Kidney (tissue), 14 donors: ENCODE measurements around the gene NEK8. TPM values are rescaled to one million over a fixed set of nuclear protein-coding genes. Genes with fewer than 3 reads are reported as not detected.
A peak's percentile ranks its signal among the peaks of the same experiment; 100 is the strongest.

ENCODE experiments used
- DNase-seq, 5 donors: peaks; one replicate each; pipeline ENCODE4 v3.0.0-alpha.2; 2013 to 2020
- FAIRE-seq: peaks from 2 replicates; lab custom pipeline; 2012; peaks lifted over from hg19 to GRCh38; lab: Jason Lieb, UNC
- H3K27ac ChIP-seq, 2 donors: one replicate each; pipeline ENCODE4 v1.7.0; 2013; ENCODE audit warnings: low read depth in 2 of 2, low read length in 2 of 2, inconsistent platforms in 1 of 2
- H3K27me3 ChIP-seq: one replicate; pipeline ENCODE4 v1.7.1; 2013; ENCODE audit warnings: low read length, inconsistent platforms; ENCODE audit not compliant: control insufficient read depth, insufficient read depth
- H3K36me3 ChIP-seq, 3 donors: one replicate each; pipeline versions ENCODE4 v1.7.0 to v1.7.1; 2013; ENCODE audit warnings: low read length in 3 of 3, control low read depth in 1 of 3, inconsistent platforms in 1 of 3; ENCODE audit not compliant: insufficient read depth in 3 of 3, control insufficient read depth in 2 of 3
- H3K4me1 ChIP-seq, 3 donors: one replicate each; pipeline versions ENCODE4 v1.7.0 to v1.7.1; 2013; ENCODE audit warnings: low read length in 3 of 3, inconsistent platforms in 1 of 3, low read depth in 1 of 3; ENCODE audit not compliant: control insufficient read depth in 2 of 3, insufficient read depth in 2 of 3
- H3K4me3 ChIP-seq, 3 donors: one replicate each; pipeline versions ENCODE4 v1.7.0 to v1.8.1; 2013; ENCODE audit warnings: low read length in 3 of 3, control low read depth in 1 of 3, inconsistent platforms in 1 of 3
- H3K9ac ChIP-seq, 3 donors: one replicate each; pipeline versions ENCODE4 v1.7.0 to v1.7.1; 2013; ENCODE audit warnings: low read length in 3 of 3, control low read depth in 1 of 3, inconsistent platforms in 1 of 3
- H3K9me3 ChIP-seq, 3 donors: one replicate each; pipeline versions ENCODE4 v1.7.0 to v1.7.1; 2013; ENCODE audit warnings: low read length in 3 of 3, control low read depth in 1 of 3, inconsistent platforms in 1 of 3; ENCODE audit not compliant: control insufficient read depth in 2 of 3, insufficient read depth in 1 of 3
- intact Hi-C: fragments of 100-400 bp; cut with DNase I; formaldehyde crosslinking; loops from one replicate; pipeline ENCODE4 v1.11.1; 2022
- polyA plus RNA-seq: library from polyadenylated mRNA; stranded (reverse); fragments of 350-450 nt; fragmentation: Illumina TruSeq; extraction: RNeasy Lipid Tissue Mini Kit (QIAGEN cat#74804); gene quantifications from one replicate; pipeline ENCODE4 v1.2.3, GENCODE V29; 2014; ENCODE audit warnings: low read depth, low replicate concordance; ENCODE audit not compliant: insufficient read depth
- total RNA-seq: library from RNA; stranded (reverse); fragmentation: NEBNext Ultra II Directional; extraction: Animal tissue kit (Norgen Biotek cat#: 25700); gene quantifications from one replicate; pipeline ENCODE4 v1.2.1, GENCODE V29; 2021
- TF ChIP-seq, protein P1 (sequence below): IDR thresholded peaks from 3 replicates; pipeline ENCODE4 v1.5.1; 2012; ENCODE audit warnings: mild to moderate bottlenecking, moderate library complexity, borderline replicate concordance; ENCODE audit not compliant: insufficient read depth; ENCODE audit errors: extremely low read depth
- donor health status: control.
- donor health status: control.
- donor health status: control.
- donor health status: control.
- donor health status: control.
- donor health status: DM: yes; HTN: yes; CAD: no.
- donor health status: Normal renal cell carcinoma (clear cell type).

NEK8 gene
- total and polyA plus RNA-seq, 2 donors from 2014 or later, result 4.7 to 20.6 TPM

DNA sequence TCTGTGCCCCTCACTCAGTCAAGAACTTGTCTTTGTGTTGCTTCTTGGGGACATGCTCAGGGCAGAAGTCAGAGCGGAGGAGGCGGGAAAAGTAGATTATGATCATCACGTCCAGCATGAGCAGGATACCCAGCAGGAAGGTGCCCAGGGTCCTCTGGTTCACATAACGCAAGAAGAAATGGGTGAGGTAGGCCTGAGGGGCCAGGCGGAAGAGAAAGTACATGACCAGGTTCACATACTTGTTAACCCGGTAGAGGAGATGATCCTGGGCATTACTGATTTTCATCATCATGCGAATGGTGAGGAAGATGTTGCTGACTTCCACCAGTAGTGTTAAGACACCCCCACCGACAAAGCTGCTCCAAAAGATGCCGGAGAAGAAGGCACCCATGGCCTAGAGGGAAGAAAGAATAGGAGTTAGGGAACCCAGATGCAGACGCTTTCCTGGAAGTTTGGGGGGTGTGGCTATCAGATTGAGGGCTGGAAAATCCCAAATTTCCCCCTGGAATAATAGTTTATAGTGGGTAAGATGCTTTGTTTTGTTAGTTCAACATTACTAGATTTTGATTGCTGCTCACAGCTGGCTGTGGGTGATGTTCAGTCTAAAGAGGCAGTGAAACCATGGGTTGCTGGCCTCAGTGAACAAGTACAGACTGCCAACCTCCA is 4.0 kb upstream of the NEK8 start:
- TF ChIP-seq, protein P1, sequence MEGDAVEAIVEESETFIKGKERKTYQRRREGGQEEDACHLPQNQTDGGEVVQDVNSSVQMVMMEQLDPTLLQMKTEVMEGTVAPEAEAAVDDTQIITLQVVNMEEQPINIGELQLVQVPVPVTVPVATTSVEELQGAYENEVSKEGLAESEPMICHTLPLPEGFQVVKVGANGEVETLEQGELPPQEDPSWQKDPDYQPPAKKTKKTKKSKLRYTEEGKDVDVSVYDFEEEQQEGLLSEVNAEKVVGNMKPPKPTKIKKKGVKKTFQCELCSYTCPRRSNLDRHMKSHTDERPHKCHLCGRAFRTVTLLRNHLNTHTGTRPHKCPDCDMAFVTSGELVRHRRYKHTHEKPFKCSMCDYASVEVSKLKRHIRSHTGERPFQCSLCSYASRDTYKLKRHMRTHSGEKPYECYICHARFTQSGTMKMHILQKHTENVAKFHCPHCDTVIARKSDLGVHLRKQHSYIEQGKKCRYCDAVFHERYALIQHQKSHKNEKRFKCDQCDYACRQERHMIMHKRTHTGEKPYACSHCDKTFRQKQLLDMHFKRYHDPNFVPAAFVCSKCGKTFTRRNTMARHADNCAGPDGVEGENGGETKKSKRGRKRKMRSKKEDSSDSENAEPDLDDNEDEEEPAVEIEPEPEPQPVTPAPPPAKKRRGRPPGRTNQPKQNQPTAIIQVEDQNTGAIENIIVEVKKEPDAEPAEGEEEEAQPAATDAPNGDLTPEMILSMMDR, result no peak
- H3K9ac ChIP-seq, result no peak overlapping the region
- H3K36me3 ChIP-seq, result peaks cover 8 to 23% (median 16%) of the 10 kb centered on the region in 3 donors
- H3K9me3 ChIP-seq, result no peaks in the 10 kb centered on the region
- DNase-seq, result no peak
- no peaks in the 10 kb centered on the region for H3K27me3 ChIP-seq
- peaks cover 0 to 29% (median 8%) of the 10 kb centered on the region in 3 donors for H3K4me1 ChIP-seq
- intact Hi-C loops, result no loop called here
- no peak overlapping the region for H3K27ac ChIP-seq
- peak overlapping the region in 1 of 3 donors; percentile 36 for H3K4me3 ChIP-seq
- no peak for FAIRE-seq

- Histone ChIP-seq H3K9me3 (no peaks in the 10 kb centered on the region), H3K4me3 (peak overlapping the region; percentile 36 to 66 (median 45)), H3K9ac (peak overlapping the region in 2 of 3 donors; percentile 67 to 68), H3K36me3 (peaks cover 8 to 23% (median 16%) of the 10 kb centered on the region in 3 donors), H3K27ac (peak overlapping the region in 1 of 2 donors; percentile 67), H3K27me3 (no peaks in the 10 kb centered on the region), H3K4me1 (peaks cover 0 to 29% (median 8%) of the 10 kb centered on the region in 3 donors)
- TF ChIP-seq, protein P1, result no peak
- intact Hi-C loops, result no loop called here
- peak in 2 of 5 donors; percentile 14 to 63 for DNase-seq
- no peak for FAIRE-seq
Measured at GRCh38 chr17:28725166-28725659, 3.4 kb upstream of the NEK8 start.

DNA sequence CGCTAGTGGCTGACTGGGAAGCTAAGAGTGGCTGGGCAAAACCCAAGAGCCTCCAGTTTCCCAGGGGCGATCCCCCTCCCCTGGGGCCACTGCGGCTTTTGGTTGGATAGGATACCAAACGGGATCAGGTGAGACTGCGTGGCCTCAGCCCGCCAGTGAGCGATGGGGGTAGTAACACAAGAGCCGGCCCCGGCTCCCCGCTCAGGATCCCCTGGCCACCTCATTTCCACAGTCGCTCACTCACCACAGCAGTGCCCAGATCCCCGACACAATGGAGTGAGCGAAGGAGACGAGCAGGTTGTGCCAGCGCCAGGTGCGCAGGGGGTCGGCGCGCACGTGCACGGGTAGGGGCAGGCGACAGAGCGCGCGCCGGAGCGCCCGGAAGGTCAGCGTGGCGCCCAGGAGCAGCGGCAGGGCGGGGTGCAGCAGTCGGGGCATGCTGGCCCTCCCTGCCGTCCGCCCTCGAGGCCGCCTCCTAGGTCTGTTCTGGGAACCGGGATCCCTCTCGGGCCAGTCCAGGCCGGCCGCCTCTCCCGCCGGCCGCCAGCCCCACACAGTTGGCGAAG is 2.8 kb upstream of the NEK8 start:
- DNase-seq, result peak in 3 of 5 donors; percentile 53 to 81 (median 65)
- Histone ChIP-seq H3K36me3 (peaks cover 8 to 23% (median 16%) of the 10 kb centered on the region in 3 donors), H3K4me3 (peak overlapping the region; percentile 41 to 66 (median 45)), H3K27me3 (no peaks in the 10 kb centered on the region), H3K27ac (peak overlapping the region; percentile 56 to 67), H3K9me3 (no peaks in the 10 kb centered on the region), H3K9ac (peak overlapping the region in 1 of 3 donors; percentile 67), H3K4me1 (peaks cover 0 to 25% (median 5%) of the 10 kb centered on the region in 3 donors)
- intact Hi-C loops, result no loop called here
- TF ChIP-seq, protein P1, result peak; percentile 11
- FAIRE-seq, result no peak
